GM12872 (cell line): ENCODE results near the gene SCFD1.

Experiments used
- TF ChIP-seq, protein P1 (sequence below): IDR thresholded peaks from 3 replicates; pipeline ENCODE4 v1.5.1; 2011; ENCODE audit warnings: low read depth, mild to moderate bottlenecking, low read length, moderate library complexity; ENCODE audit not compliant: insufficient read depth

SCFD1 gene

DNA sequence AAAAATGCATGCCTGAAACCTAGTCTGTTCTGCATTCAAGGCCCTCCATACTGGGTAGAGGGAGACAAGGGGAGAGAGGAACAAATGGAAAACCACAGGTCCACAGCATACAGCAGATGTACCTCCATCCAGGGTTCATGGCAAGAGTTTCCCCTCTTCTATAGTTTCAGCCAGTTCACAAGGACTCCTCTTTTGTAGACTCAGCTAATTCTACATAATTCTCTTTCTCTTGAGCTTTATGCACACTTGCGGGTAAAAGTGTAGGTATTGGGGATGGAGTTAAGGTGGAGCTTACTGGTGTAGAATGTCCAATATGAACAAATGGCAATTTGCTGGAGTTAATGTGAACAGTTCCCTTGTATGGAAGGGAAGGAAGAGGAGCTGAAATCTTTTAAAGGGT, 39.7 kb upstream of the SCFD1 start:
- TF ChIP-seq, protein P1, sequence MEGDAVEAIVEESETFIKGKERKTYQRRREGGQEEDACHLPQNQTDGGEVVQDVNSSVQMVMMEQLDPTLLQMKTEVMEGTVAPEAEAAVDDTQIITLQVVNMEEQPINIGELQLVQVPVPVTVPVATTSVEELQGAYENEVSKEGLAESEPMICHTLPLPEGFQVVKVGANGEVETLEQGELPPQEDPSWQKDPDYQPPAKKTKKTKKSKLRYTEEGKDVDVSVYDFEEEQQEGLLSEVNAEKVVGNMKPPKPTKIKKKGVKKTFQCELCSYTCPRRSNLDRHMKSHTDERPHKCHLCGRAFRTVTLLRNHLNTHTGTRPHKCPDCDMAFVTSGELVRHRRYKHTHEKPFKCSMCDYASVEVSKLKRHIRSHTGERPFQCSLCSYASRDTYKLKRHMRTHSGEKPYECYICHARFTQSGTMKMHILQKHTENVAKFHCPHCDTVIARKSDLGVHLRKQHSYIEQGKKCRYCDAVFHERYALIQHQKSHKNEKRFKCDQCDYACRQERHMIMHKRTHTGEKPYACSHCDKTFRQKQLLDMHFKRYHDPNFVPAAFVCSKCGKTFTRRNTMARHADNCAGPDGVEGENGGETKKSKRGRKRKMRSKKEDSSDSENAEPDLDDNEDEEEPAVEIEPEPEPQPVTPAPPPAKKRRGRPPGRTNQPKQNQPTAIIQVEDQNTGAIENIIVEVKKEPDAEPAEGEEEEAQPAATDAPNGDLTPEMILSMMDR, result no peak

DNA sequence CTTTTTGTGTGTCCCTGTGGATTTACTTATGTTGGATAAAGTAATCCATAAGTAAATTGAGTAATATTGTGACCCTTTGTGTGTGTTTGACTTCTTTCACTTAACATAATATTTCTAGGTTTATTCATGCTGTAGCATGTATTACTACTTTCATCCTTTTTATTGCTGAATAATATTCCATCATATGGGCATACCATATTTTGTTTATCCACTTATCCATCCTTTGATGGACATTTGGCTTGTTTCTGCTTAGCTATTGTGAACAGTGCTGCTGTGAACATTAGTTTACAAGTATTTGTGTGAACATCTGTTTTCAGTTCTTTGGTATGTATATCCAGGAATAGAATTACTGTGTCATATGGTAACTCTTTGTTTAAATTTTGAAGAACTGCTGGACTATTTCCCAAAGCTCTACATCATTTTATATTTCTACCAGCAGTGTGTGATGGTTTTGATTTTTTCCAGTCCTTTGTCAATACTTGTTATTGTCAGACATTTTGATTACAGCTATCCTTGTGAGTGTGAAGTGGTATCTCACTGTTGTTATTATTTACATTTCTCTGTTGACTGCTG, 38.0 kb upstream of the SCFD1 start:
- TF ChIP-seq, protein P1, result no peak

DNA sequence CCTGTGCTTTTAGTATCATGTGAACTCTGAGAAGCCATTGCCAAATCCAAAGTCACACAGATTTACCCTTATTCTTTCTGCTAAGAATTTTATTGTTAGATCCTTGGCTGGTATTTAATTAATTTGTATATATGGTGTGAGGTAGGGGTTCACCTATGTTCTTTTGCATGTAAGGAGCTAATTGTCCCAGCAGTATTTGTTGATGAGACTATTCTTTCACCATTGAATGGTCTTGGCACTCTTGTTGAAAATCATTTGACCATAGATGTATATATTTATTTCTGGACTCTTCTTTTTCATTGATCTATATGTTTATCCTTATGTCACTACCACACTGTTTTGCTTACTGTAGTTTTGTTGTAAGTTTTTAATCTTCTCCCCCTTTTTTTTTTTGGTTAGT, 36.9 kb upstream of the SCFD1 start:
- TF ChIP-seq, protein P1, result no peak

DNA sequence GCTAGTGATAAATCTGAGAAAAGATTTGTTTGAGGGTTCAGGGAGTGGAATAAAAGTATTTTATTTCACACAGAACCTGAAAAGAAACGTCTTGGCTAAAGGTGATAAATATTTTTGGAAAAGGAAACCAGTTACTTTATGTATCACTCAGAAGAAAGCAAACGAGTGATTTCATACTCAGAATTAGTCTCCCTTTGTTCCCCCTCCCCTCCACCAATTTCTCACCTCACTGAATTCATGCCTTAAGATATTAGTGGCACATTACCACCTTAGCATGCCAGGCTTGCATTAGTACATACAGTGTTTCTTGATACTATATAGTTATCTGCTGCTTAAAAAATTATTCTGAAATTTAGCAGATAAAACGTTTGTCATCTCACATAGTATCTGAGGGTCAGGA, 35.0 kb upstream of the SCFD1 start:
- TF ChIP-seq, protein P1, result no peak

DNA sequence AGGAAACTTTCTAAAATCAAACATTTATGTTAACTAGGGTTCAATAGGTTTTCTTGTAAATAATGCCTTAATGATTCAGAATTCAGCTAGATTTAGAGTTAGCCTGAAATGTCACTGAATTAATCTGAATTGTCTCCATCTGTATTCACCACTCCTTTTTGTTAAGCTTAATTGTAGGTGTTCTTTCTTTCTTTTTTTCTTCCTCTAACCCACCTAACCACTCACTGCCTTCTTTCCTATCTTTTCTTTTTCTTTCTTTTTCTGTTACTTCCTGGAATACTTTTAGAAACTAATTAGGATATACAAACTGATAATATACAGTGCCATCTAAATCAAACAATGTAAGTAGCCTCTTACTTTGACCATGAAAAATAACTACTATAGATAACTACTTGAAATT, 33.2 kb upstream of the SCFD1 start:
- TF ChIP-seq, protein P1, result no peak

DNA sequence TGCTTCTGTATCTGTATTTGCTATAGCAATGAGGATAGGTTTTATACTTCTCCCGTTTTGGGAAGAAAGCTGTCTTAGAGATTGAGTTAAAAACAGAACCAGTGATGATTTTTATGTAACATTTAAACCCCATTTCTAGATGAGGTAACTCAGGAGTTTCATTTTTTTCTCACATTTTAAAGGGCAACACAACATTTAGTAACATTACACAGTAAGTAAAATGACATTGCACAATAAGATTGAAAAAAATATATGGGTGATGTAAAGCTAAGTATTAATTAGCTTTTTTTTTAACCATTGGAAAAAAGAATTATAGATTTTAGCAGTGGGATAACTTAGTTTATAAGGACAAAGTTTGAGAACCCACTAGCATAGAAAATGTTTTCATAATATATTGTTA, 25.2 kb upstream of the SCFD1 start:
- TF ChIP-seq, protein P1, result no peak

DNA sequence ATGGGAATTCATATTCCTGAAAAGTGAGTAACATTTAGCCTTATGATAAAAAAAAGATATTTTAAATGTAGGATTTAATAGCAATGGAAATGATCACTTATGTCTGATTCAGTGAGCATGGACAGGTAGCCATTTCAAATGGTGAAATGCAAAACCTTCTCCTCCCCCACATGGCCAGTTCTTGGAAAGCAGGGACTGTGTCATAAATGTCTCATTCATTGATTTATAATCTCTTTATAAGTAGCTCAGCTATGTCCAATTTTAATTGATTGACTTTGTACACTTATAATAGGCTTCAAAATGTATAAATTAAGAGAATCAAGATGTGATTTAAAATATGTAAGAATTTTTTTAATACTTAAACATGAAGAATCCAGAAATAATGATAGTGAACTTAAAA, 24.6 kb upstream of the SCFD1 start:
- TF ChIP-seq, protein P1, result no peak
